Measurements from ENCODE around the gene MACC1. TPM values are rescaled to one million over a fixed set of nuclear protein-coding genes. Genes with fewer than 3 reads are reported as not detected.

The MACC1 gene
- total and polyA plus RNA-seq, 2 donors (not counting 1 experiment from before 2014, with no cell fraction given), result 0.92 to 6.2 TPM

GRCh38 chr7:20185988-20186387 lies 31.2 kb downstream of the MACC1 start:
- H2AFZ ChIP-seq (ENCODE audit: insufficient read depth, low read depth, low read length, poor library complexity, severe bottlenecking), result no peak overlapping the region
- H3K9ac ChIP-seq (ENCODE audit: low read length), result no peak overlapping the region
- H3K27me3 Mint-ChIP-seq, result no peaks in the 10 kb centered on the region
- no peaks in the 10 kb centered on the region for H3K36me3 ChIP-seq (replicated peaks in 1 of 2; ENCODE audit: control extremely low read depth in 1 of 2, control insufficient read depth in 1 of 2, extremely low read depth in 1 of 2, insufficient read depth in 2 of 2, low read length in 1 of 2)
- DNase-seq (no peak), ATAC-seq (ENCODE audit: low read depth) (no peak)
- ChIA-PET POLR2A (no interaction called here), CTCF (no interaction called here)
- no peak for TF ChIP-seq EZH2 (IDR thresholded peaks at IDR 0.05; ENCODE audit: borderline replicate concordance, insufficient read depth, low read depth, low read length, poor library complexity, severe bottlenecking)
- TF ChIP-seq, protein P1, sequence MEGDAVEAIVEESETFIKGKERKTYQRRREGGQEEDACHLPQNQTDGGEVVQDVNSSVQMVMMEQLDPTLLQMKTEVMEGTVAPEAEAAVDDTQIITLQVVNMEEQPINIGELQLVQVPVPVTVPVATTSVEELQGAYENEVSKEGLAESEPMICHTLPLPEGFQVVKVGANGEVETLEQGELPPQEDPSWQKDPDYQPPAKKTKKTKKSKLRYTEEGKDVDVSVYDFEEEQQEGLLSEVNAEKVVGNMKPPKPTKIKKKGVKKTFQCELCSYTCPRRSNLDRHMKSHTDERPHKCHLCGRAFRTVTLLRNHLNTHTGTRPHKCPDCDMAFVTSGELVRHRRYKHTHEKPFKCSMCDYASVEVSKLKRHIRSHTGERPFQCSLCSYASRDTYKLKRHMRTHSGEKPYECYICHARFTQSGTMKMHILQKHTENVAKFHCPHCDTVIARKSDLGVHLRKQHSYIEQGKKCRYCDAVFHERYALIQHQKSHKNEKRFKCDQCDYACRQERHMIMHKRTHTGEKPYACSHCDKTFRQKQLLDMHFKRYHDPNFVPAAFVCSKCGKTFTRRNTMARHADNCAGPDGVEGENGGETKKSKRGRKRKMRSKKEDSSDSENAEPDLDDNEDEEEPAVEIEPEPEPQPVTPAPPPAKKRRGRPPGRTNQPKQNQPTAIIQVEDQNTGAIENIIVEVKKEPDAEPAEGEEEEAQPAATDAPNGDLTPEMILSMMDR (IDR thresholded peaks at IDR 0.05), result no peak
- H3K4me1 Mint-ChIP-seq, result peaks cover 24% of the 10 kb centered on the region
- H3K79me2 ChIP-seq (ENCODE audit: control insufficient read depth, insufficient read depth, low read length), result peaks cover 4% of the 10 kb centered on the region
- no peak overlapping the region for H3K27ac Mint-ChIP-seq
- no peaks in the 10 kb centered on the region for H4K20me1 ChIP-seq (ENCODE audit: control insufficient read depth, insufficient read depth, low read length, poor library complexity, severe bottlenecking)
- H3K4me3 Mint-ChIP-seq, result no peak overlapping the region
- intact Hi-C loops (cut with micrococcal nuclease), result no loop called here
- no peak overlapping the region for H3K4me2 ChIP-seq (replicated peaks; ENCODE audit: low read depth, low read length, poor library complexity, severe bottlenecking)
- 90% methylated on average over 2 of the region's 5 CpGs for WGBS (ENCODE audit: insufficient coverage)
- H3K9me3 Mint-ChIP-seq (ENCODE audit: insufficient read depth), result peaks cover 3% of the 10 kb centered on the region
- H3K27ac ChIP-seq (ENCODE audit: low read length in 2 of 2), result no peak overlapping the region
- peaks cover 11 to 18% of the 10 kb centered on the region in 2 donors for H3K4me1 ChIP-seq (ENCODE audit: control insufficient read depth in 2 of 2, insufficient read depth in 2 of 2, low read length in 2 of 2)
- H3K27me3 ChIP-seq (replicated peaks in 1 of 4; ENCODE audit: control extremely low read depth in 1 of 4, control insufficient read depth in 3 of 4, insufficient read depth in 4 of 4, low read length in 3 of 4), result no peaks in the 10 kb centered on the region
- H3K9me3 ChIP-seq (ENCODE audit: control extremely low read depth in 1 of 3, control insufficient read depth in 2 of 3, insufficient read depth in 1 of 3, low read length in 2 of 3), result peaks cover 0 to 10% (median 0%) of the 10 kb centered on the region in 3 donors
- H3K4me3 ChIP-seq (ENCODE audit: control extremely low read depth in 1 of 5, extremely low read depth in 1 of 5, insufficient read depth in 1 of 5, low read depth in 2 of 5, low read length in 4 of 5), result no peak overlapping the region

- H3K9me3 ChIP-seq (ENCODE audit: control extremely low read depth in 1 of 3, control insufficient read depth in 2 of 3, insufficient read depth in 1 of 3, low read length in 2 of 3), result peaks cover 0 to under 1% (median 0%) of the 10 kb centered on the region in 3 donors
- H4K20me1 ChIP-seq (ENCODE audit: control insufficient read depth, insufficient read depth, low read length, poor library complexity, severe bottlenecking), result no peaks in the 10 kb centered on the region
- Mint-ChIP-seq H3K9me3 (ENCODE audit: insufficient read depth) (peaks cover 2% of the 10 kb centered on the region), H3K4me1 (peaks cover 9% of the 10 kb centered on the region), H3K4me3 (no peak overlapping the region), H3K27me3 (no peaks in the 10 kb centered on the region), H3K27ac (no peak overlapping the region)
- no peaks in the 10 kb centered on the region for H3K27me3 ChIP-seq (replicated peaks in 1 of 4; ENCODE audit: control extremely low read depth in 1 of 4, control insufficient read depth in 3 of 4, insufficient read depth in 4 of 4, low read length in 3 of 4)
- 92% methylated on average over 4 of the region's 4 CpGs for WGBS (ENCODE audit: insufficient coverage)
- ATAC-seq (ENCODE audit: low read depth) (no peak), DNase-seq (no peak)
- TF ChIP-seq, protein P1 (IDR thresholded peaks at IDR 0.05), result no peak
- TF ChIP-seq EZH2 (IDR thresholded peaks at IDR 0.05; ENCODE audit: borderline replicate concordance, insufficient read depth, low read depth, low read length, poor library complexity, severe bottlenecking), result no peak
- intact Hi-C loops (cut with micrococcal nuclease), result no loop called here
- POLR2A ChIA-PET, result no interaction called here
- no peak overlapping the region for H3K4me2 ChIP-seq (replicated peaks; ENCODE audit: low read depth, low read length, poor library complexity, severe bottlenecking)
- peaks cover 8% of the 10 kb centered on the region in 2 donors for H3K4me1 ChIP-seq (ENCODE audit: control insufficient read depth in 2 of 2, insufficient read depth in 2 of 2, low read length in 2 of 2)
- no peaks in the 10 kb centered on the region for H3K36me3 ChIP-seq (replicated peaks in 1 of 2; ENCODE audit: control extremely low read depth in 1 of 2, control insufficient read depth in 1 of 2, extremely low read depth in 1 of 2, insufficient read depth in 2 of 2, low read length in 1 of 2)
- H2AFZ ChIP-seq (ENCODE audit: insufficient read depth, low read depth, low read length, poor library complexity, severe bottlenecking), result no peak overlapping the region
- no peak overlapping the region for H3K27ac ChIP-seq (ENCODE audit: low read length in 2 of 2)
- H3K4me3 ChIP-seq (ENCODE audit: control extremely low read depth in 1 of 5, extremely low read depth in 1 of 5, insufficient read depth in 1 of 5, low read depth in 2 of 5, low read length in 4 of 5), result no peak overlapping the region
- peaks cover 7% of the 10 kb centered on the region for H3K79me2 ChIP-seq (ENCODE audit: control insufficient read depth, insufficient read depth, low read length)
- H3K9ac ChIP-seq (ENCODE audit: low read length), result no peak overlapping the region
- CTCF ChIA-PET, result interaction anchor here (1.3 kb wide), 1 partner anchor 15 kb away, joined by 3 read pairs; no protein-coding TSS in a partner anchor
Observed at GRCh38 chr7:20183086-20183485, 34.1 kb downstream of the MACC1 start.
